Uterus (tissue), 2 donors: ENCODE measurements around the gene CDC27.

Source experiments
- CTCF ChIP-seq, 4 experiments: fragments of 200-600 bp in 2 of 4; fragments of 450-650 bp in 2 of 4; sonication (generic) in 2 of 4; IDR thresholded peaks; one replicate each; pipeline ENCODE4 v1.5.1; 2016 to 2019; ENCODE audit warnings: antibody characterized with exemption in 4 of 4, mild to moderate bottlenecking in 2 of 4, moderate library complexity in 1 of 4
- POLR2A ChIP-seq, 2 donors: fragments of 450-650 bp; IDR thresholded peaks; one replicate each; pipeline ENCODE4 v1.6.1; 2016; ENCODE audit warnings: antibody characterized with exemption in 2 of 2, mild to moderate bottlenecking in 1 of 2, moderate library complexity in 1 of 2

GRCh38 chr17:47135235-47135634 is 53.9 kb downstream of the CDC27 start:
- TF ChIP-seq CTCF (IDR thresholded peaks at IDR 0.05) = no peak
- TF ChIP-seq POLR2A (IDR thresholded peaks at IDR 0.05) = no peak
